Common myeloid progenitor, CD34-positive (primary cell): ENCODE measurements around the gene BBX.

ENCODE experiments used
- CTCF ChIA-PET: fragments of 350-600 bp; sonication (Branson Sonifier 250); formaldehyde crosslinking; loops from one replicate; lab custom pipeline; 2021; ENCODE audit warnings: antibody characterized with exemption; lab: Charles Lee
- POLR2A ChIA-PET: fragments of 350-600 bp; sonication (Branson Sonifier 250); formaldehyde crosslinking; loops from one replicate; lab custom pipeline; 2021; ENCODE audit warnings: antibody characterized with exemption; lab: Charles Lee
- DNase-seq, 3 donors: peaks; one replicate each; pipeline versions ENCODE4 v3.0.0 to v3.0.0-alpha.2; 2013
- H3K27ac ChIP-seq, 2 experiments: 1 replicate in 1 of 2; 2 replicates in 1 of 2; pipeline ENCODE4 v1.7.0; 2013; ENCODE audit warnings: inconsistent platforms in 2 of 2, low read length in 2 of 2, mild to moderate bottlenecking in 2 of 2, low read depth in 1 of 2, moderate library complexity in 1 of 2; ENCODE audit not compliant: severe bottlenecking in 2 of 2, insufficient read depth in 1 of 2, poor library complexity in 1 of 2
- H3K27me3 ChIP-seq, 5 experiments: replicated peaks in 2 of 5; 1 replicate in 3 of 5; 2 replicates in 2 of 5; pipeline versions ENCODE4 v1.6.1 to v1.7.0; 2013; ENCODE audit warnings: low read length in 4 of 5, mild to moderate bottlenecking in 2 of 5, moderate library complexity in 2 of 5, inconsistent platforms in 1 of 5; ENCODE audit not compliant: insufficient read depth in 5 of 5, control insufficient read depth in 4 of 5
- H3K36me3 ChIP-seq, 4 experiments: 1 replicate in 2 of 4; 2 replicates in 2 of 4; pipeline versions ENCODE4 v1.6.1 to v1.7.0; 2013; ENCODE audit warnings: low read length in 3 of 4, control low read depth in 1 of 4, mild to moderate bottlenecking in 1 of 4; ENCODE audit not compliant: control insufficient read depth in 4 of 4, insufficient read depth in 4 of 4
- H3K4me1 ChIP-seq, 4 experiments: 1 replicate in 3 of 4; 2 replicates in 1 of 4; pipeline versions ENCODE4 v1.6.1 to v1.7.1; 2013; ENCODE audit warnings: low read length in 3 of 4, mild to moderate bottlenecking in 3 of 4, control low read depth in 1 of 4, inconsistent platforms in 1 of 4, moderate library complexity in 1 of 4; ENCODE audit not compliant: control insufficient read depth in 4 of 4, insufficient read depth in 4 of 4; ENCODE audit errors: control extremely low read depth in 1 of 4
- H3K4me3 ChIP-seq, 7 experiments: 1 replicate in 4 of 7; 2 replicates in 3 of 7; pipeline versions ENCODE4 v1.5.1 to v1.7.0; 2013; ENCODE audit warnings: mild to moderate bottlenecking in 7 of 7, low read length in 6 of 7, moderate library complexity in 6 of 7, inconsistent platforms in 2 of 7, low read depth in 2 of 7, control low read depth in 1 of 7; ENCODE audit not compliant: insufficient read depth in 4 of 7, control insufficient read depth in 1 of 7; ENCODE audit errors: extremely low read depth in 1 of 7
- H3K9me3 ChIP-seq, 5 experiments: 1 replicate in 4 of 5; 2 replicates in 1 of 5; pipeline versions ENCODE4 v1.6.1 to v1.7.1; 2013; ENCODE audit warnings: low read length in 4 of 5, mild to moderate bottlenecking in 2 of 5, inconsistent platforms in 1 of 5, low read depth in 1 of 5, moderate library complexity in 1 of 5; ENCODE audit not compliant: control insufficient read depth in 4 of 5, insufficient read depth in 2 of 5; ENCODE audit errors: control extremely low read depth in 1 of 5
- WGBS: methylation state at CpG from one replicate; pipeline ENCODE4 v1.1.5; 2013; ENCODE audit not compliant: insufficient coverage; 5-methylcytosine and 5-hydroxymethylcytosine counted together

The BBX gene

GRCh38 chr3:107816107-107816506 lies 293.3 kb downstream of the BBX start:
- DNase-seq = no peak
- no peaks in the 10 kb centered on the region for H3K9me3 ChIP-seq
- H3K27ac ChIP-seq = no peak overlapping the region
- peaks cover 0 to 3% (median 0%) of the 10 kb centered on the region in 4 experiments for H3K4me1 ChIP-seq
- H3K27me3 ChIP-seq = no peaks in the 10 kb centered on the region
- POLR2A ChIA-PET = interaction anchor here (0.6 kb wide), 1 partner anchor 45 kb away, joined by 3 read pairs; no protein-coding TSS in a partner anchor
- 94% methylated on average over 6 of the region's 6 CpGs for WGBS
- H3K4me3 ChIP-seq = no peak overlapping the region
- CTCF ChIA-PET = no interaction called here
- peaks cover 0 to 3% (median 0%) of the 10 kb centered on the region in 4 experiments for H3K36me3 ChIP-seq

GRCh38 chr3:107817076-107817475 lies 294.3 kb downstream of the BBX start:
- Histone ChIP-seq H3K4me1 (no peaks in the 10 kb centered on the region), H3K9me3 (no peaks in the 10 kb centered on the region), H3K4me3 (no peak overlapping the region), H3K27ac (no peak overlapping the region), H3K27me3 (no peaks in the 10 kb centered on the region), H3K36me3 (no peaks in the 10 kb centered on the region)
- DNase-seq = no peak
- POLR2A ChIA-PET = no interaction called here
- CTCF ChIA-PET = no interaction called here

GRCh38 chr3:107818025-107818424 lies 295.3 kb downstream of the BBX start:
- DNase-seq = no peak
- H3K36me3 ChIP-seq = no peaks in the 10 kb centered on the region
- H3K4me3 ChIP-seq = no peak overlapping the region
- 67% methylated on average over 1 of the region's 1 CpG for WGBS
- ChIA-PET CTCF (interaction anchor here (1.0 kb wide), 1 partner anchor 382 kb away, joined by 3 read pairs; no protein-coding TSS in a partner anchor), POLR2A (no interaction called here)
- H3K27ac ChIP-seq = no peak overlapping the region
- H3K27me3 ChIP-seq = no peaks in the 10 kb centered on the region
- no peaks in the 10 kb centered on the region for H3K9me3 ChIP-seq
- no peaks in the 10 kb centered on the region for H3K4me1 ChIP-seq

GRCh38 chr3:107819656-107820055 lies 296.9 kb downstream of the BBX start:
- Histone ChIP-seq H3K9me3 (no peaks in the 10 kb centered on the region), H3K27ac (no peak overlapping the region), H3K36me3 (no peaks in the 10 kb centered on the region), H3K4me3 (no peak overlapping the region), H3K4me1 (no peaks in the 10 kb centered on the region), H3K27me3 (no peaks in the 10 kb centered on the region)
- 100% methylated on average over 1 of the region's 4 CpGs for WGBS
- ChIA-PET CTCF (no interaction called here), POLR2A (no interaction called here)
- no peak for DNase-seq

GRCh38 chr3:107822308-107822707 lies 299.5 kb downstream of the BBX start:
- ChIA-PET POLR2A (no interaction called here), CTCF (no interaction called here)
- Histone ChIP-seq H3K4me1 (no peaks in the 10 kb centered on the region), H3K4me3 (no peak overlapping the region), H3K27me3 (no peaks in the 10 kb centered on the region), H3K9me3 (no peaks in the 10 kb centered on the region), H3K36me3 (no peaks in the 10 kb centered on the region), H3K27ac (no peak overlapping the region)
- DNase-seq = no peak
- 95% methylated on average over 3 of the region's 4 CpGs for WGBS

GRCh38 chr3:107824822-107825371 lies 302.1 kb downstream of the BBX start:
- Histone ChIP-seq H3K4me1 (no peaks in the 10 kb centered on the region), H3K27me3 (no peaks in the 10 kb centered on the region), H3K4me3 (no peak overlapping the region), H3K36me3 (no peaks in the 10 kb centered on the region), H3K9me3 (no peaks in the 10 kb centered on the region), H3K27ac (no peak overlapping the region)
- WGBS = 100% methylated on average over 1 of the region's 4 CpGs
- ChIA-PET CTCF (no interaction called here), POLR2A (no interaction called here)
- no peak for DNase-seq

- ChIA-PET POLR2A (no interaction called here), CTCF (interaction anchor here (1.7 kb wide), 1 partner anchor 11 kb away, joined by 3 read pairs; no protein-coding TSS in a partner anchor)
- H3K36me3 ChIP-seq = no peaks in the 10 kb centered on the region
- no peaks in the 10 kb centered on the region for H3K9me3 ChIP-seq
- H3K4me3 ChIP-seq = no peak overlapping the region
- WGBS = 95% methylated on average over 2 of the region's 5 CpGs
- no peaks in the 10 kb centered on the region for H3K27me3 ChIP-seq
- H3K4me1 ChIP-seq = no peaks in the 10 kb centered on the region
- H3K27ac ChIP-seq = no peak overlapping the region
- DNase-seq = no peak
Measured at GRCh38 chr3:107825556-107825955, 302.8 kb downstream of the BBX start.
